ENCODE measurements around the gene OR2T5.
"Not testable (repeated sequence)": the region's sequence is repeated elsewhere in the genome, so short reads cannot be mapped to it uniquely, and the experiment has no call there.

OR2T5 gene

GRCh38 chr1:248488289-248488688 lies at the start of gene OR2T5:
TSS of gene OR2T5 (plus strand) at chr1:248488589. CDS start at chr1:248488589, 0 bp downstream.
- not testable (repeated sequence) for DNase-seq

GRCh38 chr1:248438668-248439067 lies 49.7 kb upstream of the OR2T5 start:
- not testable (repeated sequence) for DNase-seq

GRCh38 chr1:248439283-248439682 lies 49.1 kb upstream of the OR2T5 start:
- not testable (repeated sequence) for DNase-seq

- not testable (repeated sequence) for DNase-seq
Observed at GRCh38 chr1:248442500-248443277, 45.7 kb upstream of the OR2T5 start.

- not testable (repeated sequence) for DNase-seq
Observed at GRCh38 chr1:248444603-248445002, 43.8 kb upstream of the OR2T5 start.

- DNase-seq = not testable (repeated sequence)
Observed at GRCh38 chr1:248445399-248445798, 43.0 kb upstream of the OR2T5 start, which contains the start of gene OR2T2. TSS of gene OR2T2 (plus strand) at chr1:248445637. CDS start at chr1:248452798, 7,161 bp downstream.

GRCh38 chr1:248448409-248449074 lies 39.8 kb upstream of the OR2T5 start:
- DNase-seq = not testable (repeated sequence)

GRCh38 chr1:248449821-248450465 lies 38.4 kb upstream of the OR2T5 start:
- not testable (repeated sequence) for DNase-seq

GRCh38 chr1:248450466-248451145 lies 37.8 kb upstream of the OR2T5 start:
- not testable (repeated sequence) for DNase-seq

- not testable (repeated sequence) for DNase-seq
Observed at GRCh38 chr1:248453619-248454018, 34.8 kb upstream of the OR2T5 start.

- not testable (repeated sequence) for DNase-seq
Observed at GRCh38 chr1:248455045-248455444, 33.3 kb upstream of the OR2T5 start.

GRCh38 chr1:248456635-248457034 lies 31.8 kb upstream of the OR2T5 start:
- not testable (repeated sequence) for DNase-seq

GRCh38 chr1:248459117-248459516 lies 29.3 kb upstream of the OR2T5 start:
- not testable (repeated sequence) for DNase-seq

- no peak for DNase-seq
Observed at GRCh38 chr1:248471154-248471553, 17.2 kb upstream of the OR2T5 start.

GRCh38 chr1:248472111-248472510 lies 16.3 kb upstream of the OR2T5 start:
- DNase-seq = not testable (repeated sequence)

- not testable (repeated sequence) for DNase-seq
Observed at GRCh38 chr1:248473051-248473450, 15.3 kb upstream of the OR2T5 start, which contains the start of gene OR2T3. TSS of gene OR2T3 (plus strand) at chr1:248473351. CDS start at chr1:248473351, 0 bp downstream.

GRCh38 chr1:248475660-248476059 lies 12.7 kb upstream of the OR2T5 start:
- not testable (repeated sequence) for DNase-seq

GRCh38 chr1:248481686-248482579 lies 6.5 kb upstream of the OR2T5 start:
- DNase-seq = not testable (repeated sequence)

GRCh38 chr1:248496661-248497060 lies 8.3 kb downstream of the OR2T5 start:
- DNase-seq = not testable (repeated sequence)

- DNase-seq = not testable (repeated sequence)
Observed at GRCh38 chr1:248500305-248501035, 12.1 kb downstream of the OR2T5 start.

GRCh38 chr1:248507773-248508172 lies 19.4 kb downstream of the OR2T5 start, which contains the start of gene OR2G6:
TSS of gene OR2G6 (plus strand) at chr1:248508073. CDS start at chr1:248521647, 13,574 bp downstream.
- not testable (repeated sequence) for DNase-seq

Measured in stimulated activated naive CD4-positive, alpha-beta T cell treated with Interleukin-2 at 50 U/mL for 16 hours (primary cell).